ENCODE data around the gene RIPOR1.
"Not testable (repeated sequence)": the region's sequence is repeated elsewhere in the genome, so short reads cannot be mapped to it uniquely, and the experiment has no call there.

The RIPOR1 gene

DNA sequence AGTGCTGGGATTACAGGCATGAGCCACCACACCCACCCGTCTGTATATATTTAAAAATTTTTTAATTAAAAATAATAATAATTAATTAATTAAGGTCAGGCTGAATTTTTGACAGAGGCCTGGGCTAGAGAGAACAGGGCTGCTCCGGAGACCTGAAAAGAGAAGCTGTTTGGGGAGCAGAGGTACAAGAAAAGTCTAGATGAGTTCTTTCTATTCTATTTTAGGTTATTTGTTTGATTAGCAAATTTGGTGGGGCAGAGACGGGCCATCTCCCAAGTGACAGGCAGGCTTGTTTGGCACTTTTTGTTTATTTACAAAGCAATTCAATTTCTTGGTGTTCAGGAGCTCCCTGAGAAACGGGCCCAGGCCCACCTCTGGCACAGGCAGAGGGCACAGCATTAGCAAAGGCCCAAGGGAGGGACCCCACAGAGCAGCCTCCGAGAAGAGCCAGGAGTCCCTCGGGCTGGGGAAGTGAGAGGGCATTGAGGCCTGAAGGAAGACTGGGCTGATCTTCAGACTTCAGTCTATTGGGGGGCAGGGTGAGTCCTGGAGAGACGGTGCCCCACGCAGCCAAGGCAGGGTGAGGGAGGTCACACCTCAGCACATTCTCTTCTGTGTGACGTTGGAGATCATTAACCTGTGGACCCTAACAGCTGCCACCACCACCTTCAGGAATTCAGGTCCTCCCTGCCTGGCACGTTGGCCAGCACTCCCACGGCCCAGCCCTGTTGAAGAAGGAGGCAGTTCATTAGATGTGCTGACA lies 10.8 kb upstream of the RIPOR1 start:
- DNase-seq (ENCODE audit: low read depth) = no peak

GRCh38 chr16:67518676-67519075 lies 10.0 kb upstream of the RIPOR1 start:
- no peak for DNase-seq (ENCODE audit: low read depth)

GRCh38 chr16:67519242-67519641 lies 9.4 kb upstream of the RIPOR1 start:
- DNase-seq (ENCODE audit: low read depth) = no peak

DNA sequence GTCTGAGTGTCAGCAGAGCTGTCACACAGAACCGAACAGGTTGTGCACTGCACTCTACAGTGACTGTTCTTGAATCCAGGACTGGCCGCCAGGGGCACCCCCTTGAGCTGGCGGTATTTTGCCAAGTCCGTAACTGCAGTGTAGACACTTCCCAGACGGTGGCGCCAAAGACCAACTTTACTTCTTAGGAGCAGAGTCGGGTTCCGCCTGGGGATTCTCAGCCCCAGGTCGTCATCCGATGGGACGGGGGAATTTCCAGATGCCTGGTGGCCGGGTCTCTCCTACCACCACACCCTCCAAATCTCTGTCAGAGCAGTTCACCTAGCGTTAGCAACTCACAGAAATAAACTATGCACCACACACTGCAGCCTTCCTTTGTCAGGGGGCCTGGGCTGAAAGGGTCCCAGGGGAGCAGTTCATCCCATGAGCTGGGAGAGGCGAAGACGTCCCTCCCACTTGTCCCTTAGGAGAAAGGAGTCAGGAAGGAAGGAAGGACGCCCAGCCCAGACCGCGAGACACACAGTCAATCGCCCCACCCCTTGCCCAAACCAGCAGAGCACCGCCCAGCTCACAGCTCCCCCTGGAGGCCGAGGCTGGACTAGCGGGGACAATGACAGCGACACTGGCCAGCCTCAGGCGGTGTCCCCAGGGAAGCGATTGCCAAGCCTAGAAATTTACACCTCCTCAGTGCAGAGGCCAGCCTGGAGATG lies 7.4 kb upstream of the RIPOR1 start:
- DNase-seq (ENCODE audit: low read depth) = peak; percentile 94

GRCh38 chr16:67525176-67525860 lies 3.3 kb upstream of the RIPOR1 start:
- no peak for DNase-seq (ENCODE audit: low read depth)

- no peak for DNase-seq (ENCODE audit: low read depth)
Observed at GRCh38 chr16:67526149-67526791, 2.4 kb upstream of the RIPOR1 start.

DNA sequence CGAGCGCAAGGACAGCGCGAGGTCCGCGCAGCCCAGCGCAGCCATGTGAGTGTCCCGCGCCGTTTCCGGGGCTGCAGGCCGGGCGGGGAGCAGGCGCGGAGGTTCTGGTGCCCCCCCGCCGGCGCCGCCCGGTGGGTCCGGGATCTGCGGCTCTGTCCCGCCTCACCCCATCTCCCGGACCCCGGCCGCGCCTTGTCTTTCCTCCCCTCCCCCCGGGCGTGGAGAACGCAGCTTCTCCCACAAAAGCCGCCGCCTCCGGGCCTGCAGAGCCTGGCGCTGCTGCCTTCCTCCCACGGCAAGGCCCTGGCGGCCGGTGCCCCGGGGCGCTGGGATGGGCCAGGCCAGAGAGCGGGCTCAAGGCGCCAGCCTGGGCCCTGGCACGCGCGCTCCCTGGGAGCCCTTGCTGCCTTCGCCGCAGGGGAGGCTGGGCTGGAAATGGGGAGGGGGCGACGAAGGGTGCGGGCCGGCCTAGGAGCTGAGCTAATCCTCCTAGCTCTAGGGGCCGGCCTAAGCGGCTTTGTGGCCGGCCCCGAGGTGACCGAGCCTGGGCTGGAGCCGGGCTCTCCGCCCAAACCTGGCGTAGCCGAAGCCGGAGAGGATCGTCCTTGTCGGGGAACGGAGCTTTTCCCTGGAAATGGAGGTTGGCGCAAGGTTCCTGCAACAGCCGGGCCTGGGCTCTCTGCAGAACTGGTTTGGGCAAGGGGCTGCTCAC lies 397 bp downstream of the RIPOR1 start:
- no peak for DNase-seq (ENCODE audit: low read depth)

DNA sequence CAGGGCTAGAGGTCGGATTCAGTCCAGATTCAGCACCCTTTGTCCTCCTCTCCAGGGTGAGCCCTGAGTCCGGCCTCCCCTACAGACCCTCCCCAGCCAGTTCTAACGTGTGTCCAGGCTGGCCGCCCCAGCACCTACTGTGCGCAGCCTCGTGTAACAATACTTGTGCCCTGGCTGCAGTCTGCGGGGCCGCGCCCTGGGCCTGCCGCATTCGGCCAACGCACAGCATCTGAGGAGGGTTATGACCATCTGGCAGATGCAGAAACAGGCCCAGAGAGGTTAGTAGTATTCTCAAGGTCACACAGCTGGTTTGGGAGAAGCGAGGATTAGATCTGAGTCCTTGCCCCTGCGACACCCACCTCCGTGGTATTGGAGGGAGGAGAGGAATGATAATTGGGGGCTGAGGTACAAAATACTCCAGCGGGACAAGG lies 968 bp downstream of the RIPOR1 start:
- DNase-seq (ENCODE audit: low read depth) = no peak

GRCh38 chr16:67530013-67530939 lies 1.6 kb downstream of the RIPOR1 start:
- no peak for DNase-seq (ENCODE audit: low read depth)

- DNase-seq (ENCODE audit: low read depth) = no peak
Observed at GRCh38 chr16:67531247-67531646, 2.6 kb downstream of the RIPOR1 start.

GRCh38 chr16:67533024-67533560 lies 4.5 kb downstream of the RIPOR1 start:
- no peak for DNase-seq (ENCODE audit: low read depth)

DNA sequence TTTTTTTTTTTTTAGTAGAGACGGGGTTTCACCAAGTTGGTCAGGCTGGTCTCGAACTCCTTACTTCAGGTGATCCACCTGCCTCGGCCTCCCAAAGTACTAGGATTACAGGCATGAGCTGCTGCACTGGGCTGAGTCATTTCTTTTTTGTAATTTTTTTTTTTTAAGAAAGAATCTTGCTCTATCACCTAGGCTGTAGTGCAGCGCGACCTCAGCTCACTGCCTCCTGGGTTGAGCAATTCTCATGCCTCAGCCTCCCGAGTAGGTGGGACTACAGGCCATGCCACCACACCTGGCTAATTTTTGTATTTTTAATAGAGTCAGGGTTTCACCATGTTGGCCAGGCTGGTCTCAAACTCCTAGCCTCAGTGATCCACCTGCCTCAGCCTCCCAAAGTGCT lies 5.4 kb downstream of the RIPOR1 start:
- not testable (repeated sequence) for DNase-seq (ENCODE audit: low read depth)

- no peak for DNase-seq (ENCODE audit: low read depth)
Observed at GRCh38 chr16:67534431-67534830, 5.8 kb downstream of the RIPOR1 start.

- DNase-seq (ENCODE audit: low read depth) = no peak
Observed at GRCh38 chr16:67535201-67535600, 6.6 kb downstream of the RIPOR1 start.

GRCh38 chr16:67537270-67537635 lies 8.6 kb downstream of the RIPOR1 start:
- DNase-seq (ENCODE audit: low read depth) = no peak

DNA sequence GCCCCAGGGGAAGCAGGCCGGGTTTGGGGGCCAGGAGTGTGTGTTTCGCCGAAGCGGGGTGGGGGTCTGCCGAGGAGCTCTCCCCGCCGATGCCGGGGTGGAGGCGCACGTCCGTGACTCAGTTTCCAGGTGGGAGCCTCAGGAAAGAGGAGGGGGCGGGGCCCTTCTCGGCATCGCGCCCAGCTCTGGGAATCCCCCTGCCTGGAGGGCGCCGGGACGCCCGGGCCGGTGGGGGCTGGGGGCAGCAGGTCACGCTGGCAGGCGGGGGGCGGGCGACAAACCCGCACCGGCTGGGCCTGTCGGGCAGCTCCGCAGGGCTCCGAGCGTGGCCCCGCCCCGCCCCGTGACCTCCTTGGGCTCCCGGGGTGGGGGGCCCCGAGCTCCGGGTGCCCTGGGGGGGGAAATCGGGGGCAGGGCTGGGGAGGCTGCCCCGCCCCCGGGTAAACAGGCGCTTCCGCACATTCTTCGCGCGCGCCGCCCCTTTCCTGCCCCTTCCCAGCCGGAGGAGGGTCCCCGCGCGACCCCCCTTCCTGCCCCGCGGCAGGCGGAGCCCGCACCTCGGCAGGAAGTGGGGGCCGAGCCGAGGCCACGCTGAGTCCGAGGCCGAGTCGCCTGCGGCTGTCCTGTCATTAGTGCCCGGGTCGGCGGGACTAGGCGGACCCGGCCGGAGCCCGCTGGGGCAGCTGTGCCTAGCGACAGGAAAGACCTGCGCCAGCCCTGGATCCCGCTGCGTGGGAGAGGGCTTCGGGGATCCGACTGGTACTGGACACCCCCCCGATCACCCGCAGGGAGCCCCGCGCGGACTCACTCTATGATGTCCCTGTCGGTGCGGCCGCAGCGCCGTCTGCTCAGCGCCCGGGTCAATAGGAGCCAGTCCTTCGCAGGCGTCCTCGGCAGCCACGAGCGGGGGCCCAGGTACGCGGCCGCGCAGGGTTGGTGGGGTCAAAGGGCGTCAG lies 9.3 kb downstream of the RIPOR1 start:
- DNase-seq (ENCODE audit: low read depth) = peak; percentile 52

GRCh38 chr16:67538666-67539101 lies 10.1 kb downstream of the RIPOR1 start:
- DNase-seq (ENCODE audit: low read depth) = no peak

DNA sequence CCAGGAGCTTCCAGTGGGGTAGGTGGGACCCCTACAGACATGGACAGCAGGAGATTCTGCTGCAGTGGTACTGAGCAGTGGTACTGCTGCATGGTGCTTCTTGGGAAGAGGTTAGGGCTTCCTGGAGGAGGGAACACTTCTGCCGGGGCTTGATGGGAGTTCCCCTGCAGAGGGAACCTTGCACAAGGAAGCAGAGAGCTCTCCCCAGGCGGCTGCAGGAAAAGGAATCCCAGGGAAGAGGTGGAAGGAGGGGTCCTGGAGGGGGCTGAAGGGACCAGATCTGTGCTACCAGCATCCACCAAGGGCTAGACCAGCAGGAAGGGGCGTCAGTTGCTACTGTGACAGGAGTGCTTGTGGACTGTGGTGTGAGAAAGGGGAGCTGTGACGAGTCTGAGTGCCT lies 10.6 kb downstream of the RIPOR1 start:
- DNase-seq (ENCODE audit: low read depth) = no peak
